HepG2 (cell line): ENCODE data around the gene STEAP1. TPM values are rescaled to one million over a fixed set of nuclear protein-coding genes. Genes with fewer than 3 reads are reported as not detected.
A peak's percentile ranks its signal among the peaks of the same experiment; 100 is the strongest.

Experiments used
- ATF6 ChIP-seq: sonication (generic); formaldehyde crosslinking; conservative IDR thresholded peaks from 2 replicates; pipeline ENCODE4 v1.4.0; 2020; ENCODE audit warnings: missing genetic modification reagents
- MEF2D ChIP-seq: sonication (generic); formaldehyde crosslinking; IDR thresholded peaks from 2 replicates; pipeline ENCODE4 v1.5.1; 2020; ENCODE audit warnings: mild to moderate bottlenecking, missing genetic modification reagents
- NONO ChIP-seq, 2 experiments: fragments of 450-650 bp in 1 of 2; sonication (generic) in 1 of 2; formaldehyde crosslinking in 1 of 2; IDR thresholded peaks in 1 of 2; conservative IDR thresholded peaks in 1 of 2; 2 replicates each; pipeline versions ENCODE4 v1.6.1 to v1.8.0; 2017 to 2022; ENCODE audit warnings: mild to moderate bottlenecking in 1 of 2, missing genetic modification reagents in 1 of 2, moderate library complexity in 1 of 2
- ONECUT2 ChIP-seq: sonication (generic); formaldehyde crosslinking; IDR thresholded peaks from 2 replicates; pipeline ENCODE4 v1.4.0; 2020; ENCODE audit warnings: missing genetic modification reagents
- PPARG ChIP-seq: conservative IDR thresholded peaks from 2 replicates; pipeline ENCODE4 v1.6.1; 2016; ENCODE audit warnings: missing biosample characterization, missing genetic modification reagents
- RFX3 ChIP-seq: IDR thresholded peaks from 2 replicates; pipeline ENCODE4 v1.6.1; 2016; ENCODE audit warnings: missing biosample characterization, missing genetic modification reagents
- ZBTB20 ChIP-seq: sonication (generic); formaldehyde crosslinking; IDR thresholded peaks from 2 replicates; pipeline ENCODE4 v1.8.1; 2023; ENCODE audit warnings: missing genetic modification reagents, low read depth, mild to moderate bottlenecking, borderline replicate concordance
- ZBTB38 ChIP-seq: sonication (generic); formaldehyde crosslinking; IDR thresholded peaks from 2 replicates; pipeline ENCODE4 v1.5.1; 2020; ENCODE audit warnings: mild to moderate bottlenecking, missing genetic modification reagents
- ZFP37 ChIP-seq: sonication (generic); formaldehyde crosslinking; IDR thresholded peaks from 2 replicates; pipeline ENCODE4 v1.4.0; 2020; ENCODE audit warnings: missing genetic modification reagents, borderline replicate concordance
- ZNF10 ChIP-seq: sonication (generic); formaldehyde crosslinking; IDR thresholded peaks from 2 replicates; pipeline ENCODE4 v1.4.0; 2020; ENCODE audit warnings: mild to moderate bottlenecking, low read depth, missing genetic modification reagents, borderline replicate concordance
- ZNF431 ChIP-seq: sonication (generic); formaldehyde crosslinking; IDR thresholded peaks from 2 replicates; pipeline ENCODE4 v1.9.0; 2022; ENCODE audit warnings: missing genetic modification reagents, low read depth, mild to moderate bottlenecking, borderline replicate concordance
- ZNF550 ChIP-seq: sonication (generic); formaldehyde crosslinking; IDR thresholded peaks from 2 replicates; pipeline ENCODE4 v1.4.0; 2020; ENCODE audit warnings: mild to moderate bottlenecking, missing genetic modification reagents, borderline replicate concordance
- ZNF570 ChIP-seq: sonication (generic); formaldehyde crosslinking; IDR thresholded peaks from 2 replicates; pipeline ENCODE4 v1.4.0; 2020; ENCODE audit warnings: mild to moderate bottlenecking, missing genetic modification reagents, borderline replicate concordance
- polyA plus RNA-seq, 8 experiments: library from polyadenylated mRNA; depleted of rRNA in 3 of 8; stranded (reverse) in 7 of 8; unstranded in 1 of 8; fragments of >200 nt; fragmentation: Illumina TruSeq in 4 of 8; extraction: Trizol in 4 of 8; gene quantifications; 2 replicates each; pipeline versions ENCODE4 v1.2.1 to v1.2.3, GENCODE V29; 2011 to 2016; ENCODE audit warnings: low read depth in 4 of 8, missing spikeins in 1 of 8, mixed read lengths in 1 of 8; ENCODE audit not compliant: insufficient read depth in 1 of 8
- total RNA-seq, 5 experiments: library from RNA; depleted of rRNA; stranded (reverse); fragments of >200 nt; fragmentation: Illumina TruSeq; extraction: Trizol; gene quantifications; 2 replicates each; pipeline ENCODE4 v1.2.3, GENCODE V29; 2016; ENCODE audit warnings: low read depth in 1 of 5
- TF ChIP-seq, protein P1 (sequence below): sonication (generic); formaldehyde crosslinking; IDR thresholded peaks from 2 replicates; pipeline ENCODE4 v1.4.0; 2020; ENCODE audit warnings: mild to moderate bottlenecking, missing genetic modification reagents, borderline replicate concordance
- TF ChIP-seq, protein P2 (sequence below): sonication (generic); formaldehyde crosslinking; IDR thresholded peaks from 2 replicates; pipeline ENCODE4 v1.5.0; 2020; ENCODE audit warnings: missing genetic modification reagents
- TF ChIP-seq, protein P3 (sequence below): sonication (generic); formaldehyde crosslinking; IDR thresholded peaks from 2 replicates; pipeline ENCODE4 v1.4.0; 2020; ENCODE audit warnings: mild to moderate bottlenecking, missing genetic modification reagents

STEAP1 gene
- total and polyA plus RNA-seq, 2 of the 13 experiments (the other 11 are each of a cell fraction or from before 2014, with no cell fraction given), result 23.2 to 24.2 TPM

DNA sequence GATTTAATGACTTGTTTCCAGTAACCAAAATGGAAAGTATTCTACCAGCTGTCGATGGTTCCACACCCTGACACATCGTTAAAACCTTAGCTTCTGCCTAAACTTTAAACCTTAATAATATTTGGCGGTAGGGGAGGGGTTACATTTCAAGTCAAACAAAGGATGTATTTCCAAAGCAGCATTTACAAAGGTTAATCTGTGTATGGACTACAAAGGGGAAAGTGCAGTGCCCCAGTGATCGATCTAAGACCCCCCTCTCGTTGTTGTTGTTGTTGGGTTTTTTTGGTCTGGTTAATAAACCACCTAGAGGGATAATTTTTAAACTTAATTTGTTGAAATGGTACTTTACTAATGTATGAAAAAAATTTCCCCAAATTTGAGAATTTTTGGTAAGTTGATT is 56.2 kb downstream of the STEAP1 start (continued):
- no peak for TF ChIP-seq ATF6 (CRISPR knock-in tag)
- TF ChIP-seq ZNF550 (CRISPR knock-in tag), result no peak
- TF ChIP-seq, protein P1, sequence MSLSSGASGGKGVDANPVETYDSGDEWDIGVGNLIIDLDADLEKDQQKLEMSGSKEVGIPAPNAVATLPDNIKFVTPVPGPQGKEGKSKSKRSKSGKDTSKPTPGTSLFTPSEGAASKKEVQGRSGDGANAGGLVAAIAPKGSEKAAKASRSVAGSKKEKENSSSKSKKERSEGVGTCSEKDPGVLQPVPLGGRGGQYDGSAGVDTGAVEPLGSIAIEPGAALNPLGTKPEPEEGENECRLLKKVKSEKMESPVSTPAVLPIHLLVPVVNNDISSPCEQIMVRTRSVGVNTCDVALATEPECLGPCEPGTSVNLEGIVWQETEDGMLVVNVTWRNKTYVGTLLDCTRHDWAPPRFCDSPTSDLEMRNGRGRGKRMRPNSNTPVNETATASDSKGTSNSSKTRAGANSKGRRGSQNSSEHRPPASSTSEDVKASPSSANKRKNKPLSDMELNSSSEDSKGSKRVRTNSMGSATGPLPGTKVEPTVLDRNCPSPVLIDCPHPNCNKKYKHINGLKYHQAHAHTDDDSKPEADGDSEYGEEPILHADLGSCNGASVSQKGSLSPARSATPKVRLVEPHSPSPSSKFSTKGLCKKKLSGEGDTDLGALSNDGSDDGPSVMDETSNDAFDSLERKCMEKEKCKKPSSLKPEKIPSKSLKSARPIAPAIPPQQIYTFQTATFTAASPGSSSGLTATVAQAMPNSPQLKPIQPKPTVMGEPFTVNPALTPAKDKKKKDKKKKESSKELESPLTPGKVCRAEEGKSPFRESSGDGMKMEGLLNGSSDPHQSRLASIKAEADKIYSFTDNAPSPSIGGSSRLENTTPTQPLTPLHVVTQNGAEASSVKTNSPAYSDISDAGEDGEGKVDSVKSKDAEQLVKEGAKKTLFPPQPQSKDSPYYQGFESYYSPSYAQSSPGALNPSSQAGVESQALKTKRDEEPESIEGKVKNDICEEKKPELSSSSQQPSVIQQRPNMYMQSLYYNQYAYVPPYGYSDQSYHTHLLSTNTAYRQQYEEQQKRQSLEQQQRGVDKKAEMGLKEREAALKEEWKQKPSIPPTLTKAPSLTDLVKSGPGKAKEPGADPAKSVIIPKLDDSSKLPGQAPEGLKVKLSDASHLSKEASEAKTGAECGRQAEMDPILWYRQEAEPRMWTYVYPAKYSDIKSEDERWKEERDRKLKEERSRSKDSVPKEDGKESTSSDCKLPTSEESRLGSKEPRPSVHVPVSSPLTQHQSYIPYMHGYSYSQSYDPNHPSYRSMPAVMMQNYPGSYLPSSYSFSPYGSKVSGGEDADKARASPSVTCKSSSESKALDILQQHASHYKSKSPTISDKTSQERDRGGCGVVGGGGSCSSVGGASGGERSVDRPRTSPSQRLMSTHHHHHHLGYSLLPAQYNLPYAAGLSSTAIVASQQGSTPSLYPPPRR (CRISPR knock-in tag), result peak; percentile 30; the same call in 1 of the 2 replicates
- no peak for TF ChIP-seq ZNF570 (CRISPR knock-in tag)
- TF ChIP-seq, protein P2, sequence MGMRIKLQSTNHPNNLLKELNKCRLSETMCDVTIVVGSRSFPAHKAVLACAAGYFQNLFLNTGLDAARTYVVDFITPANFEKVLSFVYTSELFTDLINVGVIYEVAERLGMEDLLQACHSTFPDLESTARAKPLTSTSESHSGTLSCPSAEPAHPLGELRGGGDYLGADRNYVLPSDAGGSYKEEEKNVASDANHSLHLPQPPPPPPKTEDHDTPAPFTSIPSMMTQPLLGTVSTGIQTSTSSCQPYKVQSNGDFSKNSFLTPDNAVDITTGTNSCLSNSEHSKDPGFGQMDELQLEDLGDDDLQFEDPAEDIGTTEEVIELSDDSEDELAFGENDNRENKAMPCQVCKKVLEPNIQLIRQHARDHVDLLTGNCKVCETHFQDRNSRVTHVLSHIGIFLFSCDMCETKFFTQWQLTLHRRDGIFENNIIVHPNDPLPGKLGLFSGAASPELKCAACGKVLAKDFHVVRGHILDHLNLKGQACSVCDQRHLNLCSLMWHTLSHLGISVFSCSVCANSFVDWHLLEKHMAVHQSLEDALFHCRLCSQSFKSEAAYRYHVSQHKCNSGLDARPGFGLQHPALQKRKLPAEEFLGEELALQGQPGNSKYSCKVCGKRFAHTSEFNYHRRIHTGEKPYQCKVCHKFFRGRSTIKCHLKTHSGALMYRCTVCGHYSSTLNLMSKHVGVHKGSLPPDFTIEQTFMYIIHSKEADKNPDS (CRISPR knock-in tag), result no peak
- peak; percentile 53 for TF ChIP-seq PPARG (CRISPR knock-in tag)
- TF ChIP-seq, protein P3, sequence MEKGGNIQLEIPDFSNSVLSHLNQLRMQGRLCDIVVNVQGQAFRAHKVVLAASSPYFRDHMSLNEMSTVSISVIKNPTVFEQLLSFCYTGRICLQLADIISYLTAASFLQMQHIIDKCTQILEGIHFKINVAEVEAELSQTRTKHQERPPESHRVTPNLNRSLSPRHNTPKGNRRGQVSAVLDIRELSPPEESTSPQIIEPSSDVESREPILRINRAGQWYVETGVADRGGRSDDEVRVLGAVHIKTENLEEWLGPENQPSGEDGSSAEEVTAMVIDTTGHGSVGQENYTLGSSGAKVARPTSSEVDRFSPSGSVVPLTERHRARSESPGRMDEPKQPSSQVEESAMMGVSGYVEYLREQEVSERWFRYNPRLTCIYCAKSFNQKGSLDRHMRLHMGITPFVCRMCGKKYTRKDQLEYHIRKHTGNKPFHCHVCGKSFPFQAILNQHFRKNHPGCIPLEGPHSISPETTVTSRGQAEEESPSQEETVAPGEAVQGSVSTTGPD, result no peak; the same call in 1 of the 2 replicates
- TF ChIP-seq NONO (IDR thresholded peaks at IDR 0.05), result no peak
- TF ChIP-seq NONO (CRISPR knock-in tag; conservative IDR thresholded peaks at IDR 0.05), result no peak
- TF ChIP-seq ZNF10 (CRISPR knock-in tag), result no peak
- no peak for TF ChIP-seq RFX3
- TF ChIP-seq ZBTB38 (CRISPR knock-in tag), result no peak
- peak; percentile 93 for TF ChIP-seq ONECUT2
- no peak for TF ChIP-seq ZBTB20 (CRISPR knock-in tag)
- no peak for TF ChIP-seq ZNF431 (CRISPR knock-in tag)
- 0 out of 2 replicates have a peak, but pooled peaks have one; percentile 23 for TF ChIP-seq MEF2D (CRISPR knock-in tag)
- TF ChIP-seq ZFP37 (CRISPR knock-in tag), result no peak
